GM21825 (cell line): ENCODE measurements around the gene TEX54.
"Not testable (repeated sequence)": the region's sequence is repeated elsewhere in the genome, so short reads cannot be mapped to it uniquely, and the experiment has no call there.

Source experiments
- ATAC-seq: cut with Tn5 transposase; IDR thresholded peaks from one replicate; pipeline ENCODE4 v1.9.1; 2021; ENCODE audit warnings: mild to moderate bottlenecking, moderate library complexity; ENCODE audit not compliant: unreplicated experiment

The TEX54 gene

DNA sequence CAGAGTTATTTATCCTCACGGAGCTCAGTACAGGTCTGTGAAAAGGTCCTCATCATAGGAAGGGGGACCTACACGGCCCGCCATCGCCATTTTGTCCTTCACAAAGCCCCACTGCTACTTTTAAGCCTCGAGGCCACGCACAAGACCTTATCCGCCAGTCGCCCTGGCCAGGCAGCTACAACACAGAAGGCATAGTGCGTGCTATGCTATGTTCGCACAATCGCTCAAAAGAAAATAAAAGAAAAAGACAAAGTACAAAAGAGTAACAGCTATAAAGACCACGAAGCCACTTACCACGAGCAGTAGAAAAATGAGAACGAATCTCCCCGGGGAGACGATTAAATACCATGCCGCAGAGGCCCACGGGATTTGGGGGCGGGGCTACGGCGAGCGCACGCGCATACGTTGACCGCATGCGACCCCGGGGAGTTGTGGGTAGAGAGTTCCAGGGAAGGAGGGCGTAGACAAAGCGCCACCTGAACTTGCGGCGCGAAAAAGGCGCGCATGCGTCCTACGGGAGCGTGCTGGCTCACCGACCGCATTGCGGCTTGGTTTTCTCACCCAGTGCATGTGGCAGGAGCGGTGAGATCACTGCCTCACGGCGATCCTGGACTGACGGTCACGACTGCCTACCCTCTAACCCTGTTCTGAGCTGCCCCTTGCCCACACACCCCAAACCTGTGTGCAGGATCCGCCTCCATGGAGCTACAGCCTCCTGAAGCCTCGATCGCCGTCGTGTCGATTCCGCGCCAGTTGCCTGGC, 23.1 kb upstream of the TEX54 start:
- ATAC-seq, result peak; percentile 81

DNA sequence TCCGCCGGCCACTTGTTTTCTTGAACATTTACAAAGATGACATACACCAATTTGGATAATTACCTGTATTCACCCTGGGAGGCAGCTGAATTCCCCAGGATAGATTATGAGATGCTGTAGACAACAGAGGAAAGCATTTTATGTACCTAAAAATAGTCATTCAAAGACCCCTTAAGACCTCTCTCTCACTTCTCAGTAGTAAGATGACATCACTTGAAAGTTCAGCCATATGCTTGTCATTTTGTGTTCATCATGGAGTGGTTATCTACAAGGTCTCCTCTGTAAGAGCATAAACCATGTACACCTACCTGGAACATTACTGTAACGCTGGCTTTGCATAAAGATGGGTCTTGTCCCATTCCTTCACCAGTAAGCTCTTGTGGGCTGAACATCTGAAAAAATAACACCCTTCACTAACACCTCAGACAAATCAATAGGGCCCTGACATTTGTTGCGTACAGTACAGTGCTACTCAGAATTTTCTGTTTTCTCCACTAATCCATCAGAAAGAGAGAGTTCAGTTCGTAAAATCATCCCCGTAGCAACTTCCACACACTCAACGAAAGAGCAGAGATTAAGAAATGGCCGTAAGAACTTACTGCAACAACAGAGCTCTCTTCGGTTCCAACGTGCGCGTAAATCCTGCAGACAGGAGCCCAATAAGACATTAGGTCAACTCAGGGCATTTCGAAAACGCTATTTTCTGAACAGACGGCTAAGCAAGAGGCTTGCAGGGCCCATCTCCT, 22.4 kb upstream of the TEX54 start:
- ATAC-seq, result no peak

DNA sequence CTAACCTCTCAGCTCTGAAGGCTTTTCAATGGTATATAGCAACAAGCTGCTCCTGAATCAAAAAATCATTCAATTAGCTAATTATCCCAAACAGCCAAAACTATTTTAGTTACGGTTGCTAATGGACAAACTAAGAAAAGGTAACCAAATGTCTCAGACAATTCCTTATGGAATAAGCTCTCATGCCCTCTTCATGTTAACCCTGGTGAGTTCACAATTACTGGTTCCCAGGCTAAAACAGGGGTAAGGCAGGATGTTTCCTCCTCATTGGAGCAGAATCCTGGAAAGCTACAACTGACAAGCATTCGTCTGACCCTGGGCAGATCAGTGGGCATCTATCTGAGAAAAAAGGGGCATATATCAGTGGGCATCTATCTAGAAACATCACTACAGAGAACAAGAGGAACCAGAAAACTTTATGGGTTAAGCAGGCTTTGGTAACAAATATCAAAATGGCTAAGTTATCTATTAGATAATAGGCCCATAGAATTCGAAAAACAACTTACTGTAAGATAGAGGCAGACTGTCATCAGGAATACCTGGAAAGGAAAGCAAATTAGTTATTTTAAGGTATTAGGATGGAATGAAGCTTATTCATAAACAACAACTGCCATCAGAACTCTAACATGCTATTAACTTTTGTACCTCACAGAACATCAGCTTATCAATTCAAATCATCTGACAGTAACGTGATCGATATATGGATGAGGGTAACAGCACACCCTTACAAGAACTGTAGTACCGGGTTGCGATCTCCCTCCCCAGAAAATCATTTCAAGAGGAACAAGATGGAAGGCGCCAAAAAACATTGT, 21.6 kb upstream of the TEX54 start:
- no peak for ATAC-seq

DNA sequence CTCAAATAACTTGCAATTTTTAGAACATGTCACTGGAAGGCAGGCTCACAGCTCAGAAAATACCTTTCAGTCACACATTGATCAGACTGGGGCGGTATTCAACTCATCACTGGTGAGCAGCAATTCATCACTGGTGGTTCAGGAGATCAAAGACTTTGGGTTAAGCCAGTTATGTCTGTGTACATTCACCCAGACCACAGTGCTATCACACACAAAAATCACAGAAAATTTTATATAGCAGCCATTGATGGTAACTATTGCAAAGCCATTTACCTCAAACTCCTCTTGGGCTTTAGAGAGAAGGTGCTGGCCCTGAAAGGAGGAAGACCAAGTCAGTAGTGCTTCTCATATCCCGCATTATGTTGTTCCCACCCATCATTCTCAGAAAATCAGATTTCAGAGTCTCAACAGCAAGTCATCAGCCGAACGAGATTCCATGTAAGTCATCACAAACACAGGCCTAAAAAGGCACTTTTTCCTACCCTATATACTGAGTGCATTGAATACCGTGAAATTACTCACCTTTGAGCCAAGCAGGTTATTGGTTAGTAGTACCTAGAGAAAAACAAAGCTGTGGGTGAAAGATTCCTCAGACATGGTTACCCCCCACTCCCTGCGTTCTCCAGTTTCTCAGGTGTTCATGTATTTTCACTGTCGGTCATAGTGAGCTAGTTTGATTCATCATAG, 20.8 kb upstream of the TEX54 start:
- no peak for ATAC-seq

DNA sequence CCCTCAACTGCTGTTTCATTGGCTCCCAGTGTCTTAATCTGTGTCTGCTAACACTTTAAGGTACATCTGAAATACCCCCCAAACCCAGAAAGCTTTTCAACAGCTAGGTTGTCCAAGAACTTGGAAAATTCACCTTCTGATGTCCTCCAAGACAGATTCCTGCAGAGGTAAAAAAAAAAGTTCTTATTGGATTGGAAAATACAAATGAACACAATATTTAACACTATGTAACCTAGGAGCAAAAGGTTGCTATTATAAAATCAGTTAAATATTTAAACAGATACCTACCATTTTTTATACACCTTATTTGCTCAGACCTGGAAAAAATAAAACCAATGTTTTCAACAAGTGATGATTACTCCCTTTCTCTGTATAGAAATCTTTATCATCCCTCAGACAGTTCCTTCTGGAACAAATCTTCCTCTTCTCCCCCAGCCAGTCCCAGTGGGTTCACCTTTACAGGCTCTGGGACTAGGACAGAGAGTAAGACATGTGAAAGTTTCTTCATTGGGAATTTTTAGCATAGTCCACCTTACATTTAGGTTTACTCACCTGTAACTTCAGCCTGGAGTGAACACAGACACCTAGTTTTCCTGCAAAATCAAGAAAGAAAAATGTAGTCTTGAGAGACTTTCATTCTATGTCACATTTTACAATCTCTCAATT, 20.0 kb upstream of the TEX54 start:
- ATAC-seq, result no peak

DNA sequence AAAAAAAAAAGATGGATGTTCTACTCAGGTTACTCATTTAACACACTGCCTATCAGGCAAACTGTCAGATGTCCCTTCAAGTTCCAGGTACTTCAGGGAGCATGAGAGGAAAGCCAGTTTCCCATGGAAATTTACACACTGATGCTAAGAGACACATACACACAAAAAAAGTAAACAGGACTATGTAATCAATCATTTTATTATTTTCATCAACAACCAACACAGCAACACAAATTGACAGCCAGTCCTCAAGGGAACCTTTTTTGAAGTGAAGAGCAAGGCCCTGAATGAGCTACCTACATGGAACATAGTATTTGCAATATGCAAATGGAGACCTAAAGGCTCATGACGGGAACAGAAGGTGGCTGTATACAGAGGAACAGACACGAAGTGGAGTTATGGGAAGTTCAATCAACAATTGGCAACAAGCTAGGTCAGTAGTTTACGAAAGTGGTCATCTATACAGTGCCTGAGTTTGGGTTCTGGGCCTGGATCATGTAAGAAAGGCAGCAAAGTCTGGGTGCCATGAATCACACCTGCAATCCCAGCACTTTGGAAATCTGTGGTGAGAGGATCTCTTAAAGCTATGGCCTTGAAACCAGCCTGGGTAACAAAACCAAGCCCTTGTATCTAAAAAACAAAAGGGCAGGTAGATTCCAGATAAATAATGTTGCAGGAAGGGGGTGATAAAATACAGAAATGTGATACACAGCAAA, 19.3 kb upstream of the TEX54 start:
- ATAC-seq, result no peak

DNA sequence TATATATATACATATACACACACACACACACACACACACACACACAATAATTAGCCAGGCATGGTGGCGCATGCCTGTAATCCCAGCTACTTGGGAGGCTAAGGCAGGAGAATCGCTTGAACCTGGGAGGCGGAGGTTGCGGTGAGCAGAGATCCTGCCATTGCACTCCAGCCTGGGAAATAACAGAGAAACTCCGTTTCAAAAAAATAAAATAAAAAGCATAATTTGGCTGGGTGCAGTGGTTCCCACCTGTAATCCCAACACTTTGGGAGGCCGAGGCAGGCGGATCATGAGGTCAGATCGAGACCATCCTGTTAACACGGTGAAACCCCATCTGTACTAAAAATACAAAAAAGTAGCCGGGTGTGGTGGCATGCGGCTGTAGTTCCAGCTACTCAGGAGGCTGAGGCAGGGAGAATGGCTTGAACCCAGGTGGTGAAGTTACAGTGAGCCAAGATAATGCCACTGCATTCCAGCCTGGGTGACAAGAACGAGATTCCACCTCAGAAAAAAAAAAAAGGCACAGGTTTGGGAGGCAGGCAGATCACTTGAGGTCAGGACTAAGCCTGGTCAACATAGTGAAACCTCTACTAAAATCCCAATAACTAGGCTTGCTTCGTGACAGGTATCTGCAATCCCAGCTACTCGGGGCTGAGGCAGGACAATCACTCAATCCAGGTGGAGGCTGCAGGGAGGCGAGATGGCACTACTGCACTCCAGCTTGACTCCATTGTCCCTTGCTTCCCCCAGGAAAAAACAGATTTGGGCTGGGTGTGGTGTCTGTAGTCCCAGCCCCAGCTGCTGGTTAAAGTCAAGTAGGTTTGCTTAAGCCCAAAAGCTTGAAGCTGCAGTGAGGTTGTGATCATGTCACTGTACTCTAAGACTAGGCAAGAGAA, 18.5 kb upstream of the TEX54 start:
- ATAC-seq, result no peak

DNA sequence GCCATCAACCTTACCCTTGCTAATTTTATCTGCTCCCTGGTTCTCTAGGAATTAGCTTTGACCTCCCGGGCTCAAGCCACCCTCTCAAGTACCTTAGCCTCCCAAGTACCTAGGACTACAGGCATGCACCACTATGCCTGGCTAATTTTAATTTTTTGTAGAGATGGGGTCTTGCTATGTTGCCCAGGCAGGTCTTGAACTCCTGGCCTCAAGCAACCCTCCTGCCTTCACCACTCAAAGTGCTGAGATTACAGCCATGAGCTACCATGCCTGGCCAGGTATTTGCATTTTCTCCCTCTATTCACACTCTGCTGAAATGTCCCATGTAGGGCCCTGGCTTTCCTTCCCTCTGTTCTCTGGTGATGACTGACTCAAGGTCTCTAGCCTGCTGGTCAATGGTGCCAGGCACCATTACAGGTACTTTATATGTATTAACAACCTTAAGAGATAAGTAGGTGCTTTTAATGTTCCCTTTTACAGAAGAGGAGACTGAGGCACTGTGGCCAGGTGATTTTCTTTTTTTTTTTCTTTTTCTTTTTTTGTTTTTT, 15.2 kb upstream of the TEX54 start:
- ATAC-seq, result no peak

DNA sequence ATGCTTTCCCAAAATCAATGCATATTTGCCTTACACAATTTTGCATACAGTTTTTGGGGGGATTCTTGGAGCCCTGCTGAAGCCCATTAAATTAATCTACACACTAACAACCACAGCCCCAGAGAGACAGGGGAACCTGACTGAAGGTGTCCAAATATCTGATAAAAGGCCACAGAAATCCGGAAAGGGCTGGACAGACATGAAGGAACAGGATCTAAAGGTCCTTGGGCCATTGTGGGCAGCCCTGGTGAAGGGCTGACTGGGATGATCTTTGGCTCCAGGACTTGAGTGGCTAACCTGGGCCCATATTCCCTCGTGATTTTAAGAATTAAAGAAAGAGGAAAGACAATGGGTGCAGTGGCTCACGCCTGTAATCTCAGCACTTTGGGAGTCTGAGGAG, 13.5 kb upstream of the TEX54 start:
- no peak for ATAC-seq

DNA sequence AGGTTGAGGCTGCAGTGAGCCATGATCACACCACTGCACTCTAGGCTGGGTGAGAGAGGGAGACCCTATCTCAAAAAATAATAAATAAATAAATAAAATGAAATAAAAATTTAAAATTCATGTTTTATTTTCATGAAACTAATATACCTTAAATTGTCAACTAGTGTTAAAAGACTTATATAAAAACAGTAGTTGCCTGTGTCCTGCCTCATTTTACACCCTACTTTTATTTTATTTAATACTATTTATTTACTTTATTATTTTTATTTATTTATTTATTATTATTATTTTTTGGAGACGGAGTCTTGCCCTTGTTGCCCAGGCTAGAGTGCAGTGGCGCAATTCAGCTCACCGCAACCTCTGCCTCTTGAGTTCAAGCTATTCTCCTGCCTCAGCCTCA, 11.5 kb upstream of the TEX54 start:
- ATAC-seq, result no peak

DNA sequence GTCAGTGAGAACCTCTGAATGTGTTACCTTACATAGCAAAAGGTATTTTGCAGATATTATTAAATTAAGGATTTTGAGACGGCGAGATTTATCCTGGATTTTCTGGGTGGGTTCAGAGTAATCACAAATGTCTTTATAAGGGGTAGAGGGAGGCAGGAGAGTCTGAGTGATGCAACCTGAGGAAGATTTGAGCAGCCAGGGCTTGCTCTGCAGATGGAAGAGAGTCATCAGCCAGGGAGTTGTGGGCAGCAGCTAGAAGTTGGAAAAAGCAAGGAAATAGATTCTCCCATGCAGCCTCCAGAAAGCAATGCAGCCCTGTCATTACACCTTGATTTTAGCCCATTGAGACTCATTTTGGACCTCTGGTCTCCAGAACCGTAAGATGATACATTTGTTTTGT, 10.8 kb upstream of the TEX54 start:
- ATAC-seq, result no peak

DNA sequence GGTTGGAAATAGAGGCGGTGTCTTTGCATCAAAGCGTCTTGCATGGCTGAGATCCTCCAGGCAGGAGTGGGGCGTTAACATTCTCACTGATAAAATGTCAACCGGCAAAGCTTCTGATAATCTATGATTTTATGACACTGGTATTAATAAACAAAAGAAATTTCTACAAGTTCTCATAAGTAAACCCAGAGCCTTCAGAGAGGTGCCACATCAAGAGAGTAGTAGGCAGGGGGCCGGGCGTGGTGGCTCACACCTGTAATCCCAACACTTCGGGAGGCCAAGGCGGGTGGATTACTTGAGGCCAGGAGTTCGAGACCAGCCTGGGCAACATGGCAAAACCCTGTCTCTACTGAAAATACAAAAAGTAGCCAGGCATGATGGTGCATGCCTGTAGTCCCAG, 10.2 kb upstream of the TEX54 start:
- not testable (repeated sequence) for ATAC-seq

DNA sequence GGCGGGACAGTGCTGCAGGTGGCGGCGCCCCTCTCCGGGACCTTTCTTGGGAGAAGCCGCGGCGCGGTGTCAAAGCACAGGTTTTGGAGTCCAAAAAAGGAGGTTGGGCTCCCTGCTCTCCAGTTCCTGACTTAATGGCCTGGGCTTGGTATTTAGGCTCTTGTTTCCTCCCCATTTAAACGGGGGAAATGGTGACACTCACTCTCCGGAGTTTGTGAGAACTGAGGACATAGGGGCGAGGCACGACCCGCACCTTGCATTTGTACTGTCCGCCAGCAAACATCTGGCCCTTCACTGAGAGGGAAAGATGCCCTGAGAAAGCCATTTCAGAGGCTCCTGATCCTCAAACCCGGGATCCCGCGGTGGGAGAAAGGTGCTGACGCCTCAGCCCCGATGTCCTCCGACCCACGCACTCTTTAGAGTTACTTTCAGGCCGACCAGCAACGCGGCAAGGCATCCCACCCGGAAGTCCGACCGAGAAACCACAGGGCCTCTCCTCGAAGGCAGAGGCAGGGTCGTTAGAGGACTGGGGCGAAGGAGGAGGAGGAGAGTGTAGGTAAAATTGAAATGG, 9.6 kb upstream of the TEX54 start:
- no peak for ATAC-seq

DNA sequence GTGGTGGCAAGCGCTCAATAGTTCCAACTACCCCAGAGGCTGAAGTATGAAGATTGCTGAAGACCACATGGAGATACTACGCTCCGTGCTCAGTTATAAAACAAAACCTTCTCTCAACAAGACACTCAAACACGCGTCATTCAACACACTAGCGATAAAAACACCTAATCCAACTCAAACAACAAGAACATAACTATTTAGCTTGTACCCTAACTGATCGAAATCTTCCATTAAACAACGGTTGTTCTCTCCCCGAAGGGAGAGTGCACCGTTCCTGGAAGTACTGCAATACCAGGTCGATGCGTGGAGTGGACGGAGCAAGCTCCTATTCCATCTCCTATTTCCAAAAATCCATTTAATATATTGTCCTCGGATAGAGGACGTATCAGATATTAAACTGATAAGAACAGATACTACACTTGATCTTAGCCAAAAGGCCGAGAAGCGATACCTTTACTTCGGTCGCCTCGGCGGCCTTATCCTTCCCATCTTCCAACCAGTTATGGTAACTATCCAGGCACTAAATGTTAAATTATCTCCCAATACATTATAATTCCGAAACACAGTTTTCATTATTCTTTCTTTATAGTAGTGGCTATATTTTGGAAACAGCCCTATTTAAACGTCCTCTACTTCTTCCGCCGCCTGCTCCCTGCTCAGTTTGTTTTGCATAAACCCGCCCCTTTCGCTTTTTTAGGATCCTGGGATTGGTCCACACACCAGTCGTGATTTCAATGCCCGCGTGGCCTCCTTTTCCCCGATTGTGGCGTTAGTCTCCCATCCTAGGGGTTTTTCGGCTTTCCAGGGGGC, 8.9 kb upstream of the TEX54 start:
- peak; percentile 40 for ATAC-seq

DNA sequence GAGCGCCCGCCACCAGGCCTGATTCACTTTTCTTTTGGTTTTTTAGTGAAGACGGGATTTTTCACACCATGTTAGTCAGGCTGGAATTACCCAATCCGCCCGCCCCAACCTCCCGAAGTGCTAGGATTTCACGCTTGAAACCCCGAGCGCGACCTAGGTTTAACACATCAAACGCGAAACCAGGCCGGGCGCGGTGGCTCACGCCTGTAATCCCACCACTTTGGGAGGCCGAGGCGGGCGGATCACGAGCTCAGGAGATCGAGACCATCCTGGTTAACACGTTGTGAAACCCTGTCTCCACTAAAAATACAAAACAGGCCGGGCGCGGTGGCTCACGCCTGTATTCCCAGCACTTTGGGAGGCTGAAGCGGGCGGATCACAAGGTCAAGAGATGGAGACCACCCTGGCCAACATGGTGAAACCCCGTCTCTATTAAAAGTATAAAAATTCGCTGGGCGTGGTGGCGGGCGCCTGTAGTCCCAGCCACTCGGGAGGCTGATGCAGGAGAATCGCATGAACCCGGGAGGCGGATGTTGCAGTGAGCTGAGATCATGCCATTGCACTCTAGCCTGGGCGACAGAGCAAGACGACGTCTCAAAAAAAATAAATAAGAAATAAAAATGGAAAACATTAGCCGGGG, 8.2 kb upstream of the TEX54 start:
- not testable (repeated sequence) for ATAC-seq

DNA sequence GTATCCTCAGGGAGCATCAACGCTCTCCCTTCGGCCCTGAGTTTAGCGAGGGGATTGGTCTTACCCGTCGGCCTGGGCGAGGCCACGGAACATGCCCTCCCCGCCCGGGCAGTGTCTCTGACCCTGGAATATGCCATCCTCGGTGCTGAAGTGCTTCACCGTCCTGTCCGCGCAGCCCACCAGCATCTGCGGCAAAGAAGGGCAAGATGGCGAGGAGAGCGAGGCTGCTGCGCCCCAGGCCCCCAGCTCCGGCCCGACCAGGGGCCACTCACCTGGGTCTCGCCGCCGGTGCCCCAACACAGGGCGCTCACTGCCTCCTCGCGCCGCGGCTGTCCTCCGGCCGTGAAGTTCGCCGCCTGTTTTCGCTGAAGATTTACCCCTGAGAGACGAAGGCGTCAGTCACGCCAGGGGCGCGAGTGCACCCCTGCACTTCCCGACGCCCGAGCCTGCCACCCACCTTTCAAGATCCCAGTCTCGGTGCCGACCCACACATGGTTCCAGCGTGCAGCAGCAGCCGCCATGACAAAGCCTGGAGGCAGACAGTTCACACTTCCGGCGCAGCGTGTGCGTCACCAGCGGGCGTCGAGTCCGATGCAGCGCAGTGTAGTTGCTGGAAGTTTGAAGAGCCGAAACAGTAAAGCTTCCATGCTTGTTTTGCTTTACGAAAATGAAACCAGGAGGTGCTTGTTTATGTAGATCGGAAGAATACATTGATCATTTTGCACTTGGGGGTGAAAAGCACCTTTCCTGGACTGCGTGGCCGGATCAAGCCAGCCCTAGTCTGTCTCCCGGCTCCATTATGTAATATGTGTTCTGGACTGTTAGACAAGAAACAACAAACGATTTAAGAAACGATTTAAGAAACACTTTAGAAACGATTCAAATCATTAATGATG, 6.7 kb upstream of the TEX54 start, which contains the start of gene WDR74:
WDR74 (minus strand) TSS at position 541 of the 896 bp plus-strand sequence; CDS start at position 521, 20 bp downstream.
- ATAC-seq, result peak; percentile 50
